GM03348 (cell line): ENCODE data around the gene STING1.

Experiments used
- DNase-seq: peaks from one replicate; pipeline ENCODE4 v3.0.0; 2012; ENCODE audit warnings: low spot score

Gene STING1

DNA sequence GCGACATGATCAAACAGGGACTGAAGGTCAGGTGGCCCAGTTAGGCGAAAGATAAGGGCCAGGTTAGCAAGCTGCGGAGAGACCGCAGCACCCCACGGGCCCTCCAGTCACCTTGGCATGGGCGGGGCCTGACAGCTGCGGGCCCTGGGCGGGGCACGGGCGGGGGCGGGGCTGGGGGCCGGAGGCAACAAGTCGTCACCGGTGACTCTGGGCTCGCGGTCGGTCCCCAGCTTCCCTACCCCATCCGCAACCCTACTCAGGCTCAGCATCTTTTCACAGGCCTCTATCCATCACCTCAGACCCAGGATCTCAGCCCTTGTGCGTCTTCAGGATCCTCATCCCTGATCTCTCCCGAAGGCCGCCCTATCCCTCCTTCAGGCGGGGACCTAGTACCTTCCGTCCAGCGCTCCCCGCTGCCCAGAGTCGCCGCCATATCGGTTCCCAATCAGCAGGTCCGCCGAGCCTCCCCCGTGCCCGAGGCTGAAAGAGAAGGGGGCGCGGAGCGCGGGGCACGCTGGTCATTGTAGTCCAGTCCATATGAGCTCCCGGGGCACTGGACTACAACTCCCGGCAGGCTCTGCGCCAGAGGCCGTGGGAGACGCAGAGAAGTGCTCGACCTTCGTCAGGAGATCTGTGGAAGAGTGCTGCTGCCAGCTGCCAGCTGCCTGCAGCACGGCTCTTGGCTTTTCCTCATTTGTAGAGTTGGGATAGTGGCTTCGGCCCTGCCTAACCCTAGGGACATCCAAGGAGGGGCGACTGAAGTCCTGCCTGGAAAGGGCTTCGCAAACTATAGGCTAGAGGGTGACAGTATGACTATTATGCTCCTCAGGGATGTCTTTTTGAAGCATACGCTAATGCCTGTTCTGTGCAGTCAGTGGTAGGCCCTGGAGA lies 43.3 kb downstream of the STING1 start, which contains the start of gene DNAJC18:
Gene DNAJC18, minus strand, starts transcription at position 513 of the 891 bp plus-strand sequence. Its CDS starts 80 bp downstream, at position 433.
- DNase-seq: peak; percentile 95

DNA sequence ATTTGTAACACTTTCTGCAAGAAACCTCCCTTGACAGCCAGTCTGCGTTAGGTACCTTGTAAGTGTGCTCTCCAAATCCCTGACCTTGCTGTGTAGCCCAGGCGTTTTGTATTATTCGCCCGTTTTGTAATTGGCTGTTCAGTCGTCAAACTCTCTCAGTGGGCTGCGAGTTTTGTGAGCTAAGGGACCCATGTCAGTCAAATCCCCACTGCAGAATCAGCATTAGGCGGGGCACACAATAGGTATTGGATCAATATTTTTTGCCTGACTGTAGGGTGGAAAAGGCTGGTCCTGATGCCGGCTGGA lies 43.9 kb downstream of the STING1 start:
- DNase-seq: no peak

DNA sequence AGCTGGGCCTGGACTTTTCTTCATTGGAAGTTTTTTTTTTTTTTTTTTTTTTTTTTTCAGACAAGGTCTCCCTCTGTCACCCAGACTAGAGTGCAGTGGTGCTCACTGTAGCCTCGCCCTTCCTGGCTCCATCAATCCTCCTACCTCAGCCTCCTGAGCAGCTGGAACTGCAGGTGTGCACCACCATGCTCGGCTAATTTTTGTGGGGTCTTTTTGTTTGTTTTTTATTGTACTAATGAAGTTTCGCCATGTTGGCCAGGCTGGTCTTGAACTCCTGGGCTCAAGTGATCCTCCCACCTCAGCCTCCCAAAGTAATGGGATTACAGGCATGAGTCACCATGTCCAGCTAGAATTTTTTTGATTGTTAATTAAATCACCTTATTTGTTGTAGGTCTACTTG lies 46.9 kb downstream of the STING1 start:
- no peak for DNase-seq

DNA sequence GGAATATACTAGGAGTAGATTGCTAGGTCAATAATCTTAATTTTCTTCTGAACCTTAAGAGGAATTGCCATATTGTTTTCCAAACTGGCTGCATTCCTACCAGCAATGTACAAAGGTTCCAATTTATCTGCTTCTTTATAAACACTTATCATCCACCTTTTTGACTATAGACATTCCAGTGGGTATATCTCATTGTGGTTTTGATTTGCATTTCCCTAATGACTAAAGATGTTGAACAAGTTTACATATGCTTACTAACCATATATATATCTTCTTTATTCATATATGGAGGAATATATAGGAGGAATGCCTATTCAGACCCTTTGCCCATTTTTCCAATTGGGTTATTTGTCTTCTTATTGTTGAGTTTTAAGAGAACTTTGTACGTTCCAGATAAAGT lies 50.9 kb downstream of the STING1 start:
- no peak for DNase-seq

DNA sequence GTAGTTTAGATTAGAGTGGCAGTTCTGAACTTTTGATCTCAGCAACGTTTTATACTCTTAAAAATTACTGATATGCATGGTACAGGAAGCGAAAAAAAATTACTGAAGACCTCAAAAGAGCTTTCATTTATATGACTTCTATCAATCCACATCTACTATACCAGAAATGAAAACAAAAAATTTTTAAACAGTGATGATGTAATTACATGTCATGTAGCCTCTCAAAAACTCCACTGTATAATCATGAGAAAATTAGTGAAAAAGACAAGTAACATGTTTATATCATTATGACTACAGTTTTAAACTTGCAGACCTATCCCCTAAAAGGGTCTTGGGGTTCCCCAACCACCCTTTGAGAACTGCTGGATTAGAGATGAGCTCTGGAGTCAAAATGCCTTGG lies 52.5 kb downstream of the STING1 start:
- DNase-seq: no peak

DNA sequence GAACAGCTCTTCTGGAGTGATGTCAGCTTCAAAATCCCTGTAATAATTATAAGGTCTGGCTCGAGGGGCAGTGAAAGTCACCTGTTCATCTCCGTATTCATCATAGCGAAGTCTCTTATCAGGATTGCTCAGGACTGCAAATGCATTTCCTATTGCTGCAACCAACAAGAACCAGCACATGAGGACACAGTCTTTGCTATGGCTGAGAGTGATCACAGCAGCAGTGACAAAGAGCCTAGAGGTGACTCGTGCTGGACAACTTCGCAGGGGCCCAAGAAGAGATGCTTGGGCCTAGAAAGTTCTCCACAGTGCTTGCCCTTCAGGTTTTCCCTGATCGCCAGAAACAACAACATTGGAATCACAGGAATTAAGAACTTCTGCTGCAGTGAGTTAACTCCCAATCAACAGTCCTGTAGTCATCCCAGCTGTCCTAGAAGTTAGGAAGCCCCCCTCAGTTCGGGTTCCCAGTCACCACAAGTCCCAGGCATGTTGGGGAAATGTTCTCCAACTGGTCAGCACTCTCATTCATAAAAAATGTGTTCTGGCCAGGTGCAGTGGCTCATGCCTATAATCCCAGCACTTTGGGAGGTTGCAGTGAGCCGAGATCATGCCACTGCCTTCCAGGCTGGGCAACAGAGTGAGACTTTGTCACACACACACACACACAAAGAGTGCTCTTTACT lies 56.2 kb downstream of the STING1 start:
- peak; percentile 57 for DNase-seq
